AG20443 (cell line): ENCODE measurements around the gene POLR3K.
"Not testable (repeated sequence)": the region's sequence is repeated elsewhere in the genome, so short reads cannot be mapped to it uniquely, and the experiment has no call there.

Source experiments
- DNase-seq: peaks from one replicate; pipeline ENCODE4 v3.0.0; 2012; ENCODE audit warnings: low spot score, mixed read lengths

Gene POLR3K

GRCh38 chr16:42691-43090 is 10.7 kb downstream of the POLR3K start:
- DNase-seq: no peak

- no peak for DNase-seq
Observed at GRCh38 chr16:42069-42457, 11.3 kb downstream of the POLR3K start.

GRCh38 chr16:41439-42068 is 11.9 kb downstream of the POLR3K start:
- DNase-seq: no peak

GRCh38 chr16:38941-39892 is 14.2 kb downstream of the POLR3K start:
- DNase-seq: no peak

GRCh38 chr16:38206-38605 is 15.2 kb downstream of the POLR3K start:
- not testable (repeated sequence) for DNase-seq

GRCh38 chr16:37511-37910 is 15.9 kb downstream of the POLR3K start:
- no peak for DNase-seq

DNA sequence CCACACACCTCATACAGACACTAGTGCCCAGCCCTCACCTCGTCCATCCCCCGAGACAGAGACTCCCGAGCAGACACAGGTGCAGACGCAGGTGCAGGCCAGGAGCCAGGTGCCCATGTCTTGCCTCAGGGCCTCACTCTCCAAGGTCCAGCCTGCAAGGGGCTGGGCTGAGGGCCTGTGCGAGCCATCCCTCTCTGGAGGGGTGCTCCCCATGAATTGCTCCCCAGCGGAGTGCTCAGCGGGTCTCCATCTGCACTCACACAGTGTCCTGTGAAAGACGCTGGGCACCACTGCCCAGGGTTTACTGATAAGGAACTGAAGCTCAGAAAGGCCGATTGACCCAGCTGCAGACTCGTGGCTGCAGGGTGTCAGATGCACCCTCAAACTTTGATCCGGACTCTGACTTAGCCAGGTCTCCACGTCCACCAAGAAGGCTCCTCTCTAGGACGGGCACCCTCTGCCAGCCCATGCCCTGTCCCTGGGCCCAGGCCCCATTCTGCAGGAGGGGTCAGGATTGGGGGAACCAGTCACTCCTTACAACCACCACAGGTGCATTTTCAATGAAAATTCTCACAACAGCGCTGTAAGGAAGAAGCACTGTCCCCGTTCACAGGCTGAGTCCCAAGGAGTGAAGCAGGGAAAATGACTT is 16.9 kb downstream of the POLR3K start:
- no peak for DNase-seq

DNA sequence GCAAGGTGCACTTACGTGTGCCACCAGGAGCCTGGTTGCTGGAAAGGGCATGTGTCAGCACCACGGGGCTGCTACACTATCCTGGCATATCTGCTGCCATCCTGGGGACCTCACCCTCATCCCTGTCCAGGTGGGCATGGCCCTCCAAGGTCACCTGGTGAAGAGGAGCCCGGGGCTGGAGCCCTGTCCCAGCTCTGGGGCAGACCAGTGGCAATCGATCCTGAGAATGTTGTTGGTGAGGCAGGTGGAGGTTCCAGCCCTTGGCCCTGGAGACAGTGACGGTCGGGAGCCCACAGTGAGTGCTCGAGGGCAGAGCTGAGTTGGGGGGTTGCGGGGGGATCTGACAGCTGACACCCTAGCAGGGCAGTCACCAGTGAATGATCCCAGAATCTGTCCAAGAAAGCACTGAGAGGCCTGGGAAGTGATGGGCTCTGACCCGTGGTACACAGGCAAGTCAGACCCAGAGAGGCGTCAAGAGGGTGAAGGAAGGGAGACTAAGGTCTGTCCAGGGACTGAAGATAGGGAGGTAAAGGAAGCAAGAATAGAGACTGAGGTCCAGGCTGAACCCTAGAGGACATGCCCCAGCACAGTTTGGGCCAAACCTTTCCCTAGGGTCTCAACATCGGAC is 17.6 kb downstream of the POLR3K start:
- no peak for DNase-seq

DNA sequence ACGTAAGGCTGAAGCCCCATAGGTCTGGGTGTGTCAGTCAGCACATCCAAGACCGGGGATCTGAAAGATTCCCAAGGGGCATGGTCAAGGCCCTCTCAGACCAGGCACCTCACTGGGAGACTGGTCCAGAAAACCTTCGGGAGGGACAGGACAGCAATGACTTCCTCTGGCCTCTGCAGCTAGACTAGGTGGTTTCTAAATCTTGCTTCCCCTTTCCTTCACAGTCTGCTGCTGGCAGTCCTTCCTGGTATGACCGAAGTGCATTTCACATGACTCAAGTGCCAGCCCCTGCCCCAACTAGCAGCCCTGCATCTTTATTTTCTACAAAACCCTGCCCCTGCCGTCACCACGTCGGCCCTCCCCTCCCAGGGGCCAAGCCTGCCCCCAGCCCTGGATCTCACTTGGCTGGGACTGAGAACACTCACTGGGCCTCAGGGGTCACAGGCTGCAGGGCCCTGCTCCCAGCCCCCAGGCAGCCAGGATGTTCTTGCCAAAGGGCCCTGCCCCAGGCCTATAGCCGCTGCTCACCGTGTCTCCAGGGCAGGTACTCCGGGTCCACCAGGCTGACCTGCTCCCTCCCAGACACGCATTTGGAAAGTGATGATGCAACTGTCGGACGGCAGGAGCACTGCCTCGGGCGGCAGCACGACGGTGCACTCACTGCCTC is 18.3 kb downstream of the POLR3K start:
- DNase-seq: no peak

- no peak for DNase-seq
Observed at GRCh38 chr16:34648-34987, 18.8 kb downstream of the POLR3K start.

- DNase-seq: no peak
Observed at GRCh38 chr16:33877-34647, 19.3 kb downstream of the POLR3K start.

DNA sequence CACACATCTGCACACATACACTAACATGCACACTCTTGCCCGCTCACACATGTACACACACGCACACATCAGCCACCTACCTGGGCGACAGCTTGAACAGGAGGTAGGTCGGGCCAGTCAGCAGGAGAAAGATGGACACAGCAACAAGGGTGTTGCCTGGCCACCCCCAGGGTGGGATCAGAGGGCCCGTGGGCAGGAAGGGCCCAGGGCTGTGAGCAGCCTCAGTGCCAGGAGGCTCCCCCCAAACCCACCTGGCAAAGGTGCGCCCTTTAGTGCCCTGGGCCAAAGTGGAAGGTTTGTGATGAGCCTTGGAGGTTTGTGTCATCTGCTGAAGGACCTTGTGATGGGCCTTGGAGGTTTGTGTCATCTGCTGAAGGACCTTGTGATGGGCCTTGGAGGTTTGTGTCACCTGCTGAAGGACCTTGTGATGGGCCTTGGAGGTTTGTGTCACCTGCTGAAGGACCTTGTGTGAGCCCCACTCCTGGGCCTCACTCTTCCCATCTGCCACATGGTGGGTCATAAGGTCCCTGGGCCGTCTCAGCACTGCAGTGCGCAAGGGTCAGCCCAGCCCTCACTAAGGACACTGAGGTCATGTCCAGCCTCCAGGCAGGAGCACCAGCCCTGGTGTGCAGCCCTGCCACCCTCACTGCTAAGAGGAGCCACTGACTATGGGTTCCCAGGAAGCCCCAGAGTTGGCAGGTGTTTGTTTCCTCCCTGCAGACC is 20.1 kb downstream of the POLR3K start:
- DNase-seq: not testable (repeated sequence)

GRCh38 chr16:30627-31026 is 22.8 kb downstream of the POLR3K start:
- not testable (repeated sequence) for DNase-seq

GRCh38 chr16:25926-26348 is 27.5 kb downstream of the POLR3K start:
- not testable (repeated sequence) for DNase-seq

DNA sequence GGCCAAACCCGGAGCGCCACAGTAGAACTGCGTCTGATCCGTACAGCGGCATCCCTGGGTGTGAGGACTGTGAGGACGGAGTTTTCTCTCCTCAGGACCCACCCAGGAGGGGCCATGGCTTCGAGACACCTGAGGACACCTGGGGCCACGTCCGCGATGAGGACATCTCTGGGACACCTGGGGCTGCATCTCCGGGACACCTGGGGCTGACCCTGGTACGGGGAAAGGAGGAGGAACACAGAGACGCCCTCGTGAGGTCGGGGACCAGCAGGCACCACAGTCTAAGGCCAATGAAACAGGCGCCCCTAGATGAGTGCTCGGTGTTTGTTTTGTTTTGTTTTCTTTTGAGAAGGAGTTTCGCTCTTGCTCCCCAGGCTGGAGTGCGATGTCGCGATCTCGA is 29.3 kb downstream of the POLR3K start:
- not testable (repeated sequence) for DNase-seq

- not testable (repeated sequence) for DNase-seq
Observed at GRCh38 chr16:20886-21285, 32.5 kb downstream of the POLR3K start.

GRCh38 chr16:17062-17765 is 36.2 kb downstream of the POLR3K start:
- DNase-seq: not testable (repeated sequence)

DNA sequence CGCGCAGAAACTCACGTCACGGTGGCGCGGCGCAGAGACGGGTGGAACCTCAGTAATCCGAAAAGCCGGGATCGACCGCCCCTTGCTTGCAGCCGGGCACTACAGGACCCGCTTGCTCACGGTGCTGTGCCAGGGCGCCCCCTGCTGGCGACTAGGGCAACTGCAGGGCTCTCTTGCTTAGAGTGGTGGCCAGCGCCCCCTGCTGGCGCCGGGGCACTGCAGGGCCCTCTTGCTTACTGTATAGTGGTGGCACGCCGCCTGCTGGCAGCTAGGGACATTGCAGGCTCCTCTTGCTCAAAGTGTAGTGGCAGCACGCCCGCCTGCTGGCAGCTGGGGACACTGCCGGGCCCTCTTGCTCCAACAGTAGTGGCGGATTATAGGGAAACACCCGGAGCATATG is 42.6 kb downstream of the POLR3K start:
- DNase-seq: not testable (repeated sequence)

- no peak for DNase-seq
Observed at GRCh38 chr16:9903-10665, 43.3 kb downstream of the POLR3K start.
